Frontal cortex (tissue), 4 donors: ENCODE results near the gene SRCAP. TPM values are rescaled to one million over a fixed set of nuclear protein-coding genes. Genes with fewer than 3 reads are reported as not detected.

Source experiments
- DNase-seq, 2 donors: peaks; one replicate each; pipeline ENCODE4 v3.0.0; 2012; ENCODE audit warnings: low spot score in 2 of 2
- FAIRE-seq: peaks from 2 replicates; lab custom pipeline; 2012; peaks lifted over from hg19 to GRCh38; lab: Jason Lieb, UNC
- total RNA-seq: library from RNA; depleted of rRNA; stranded (reverse); fragments of >200 nt; gene quantifications from one replicate; pipeline ENCODE4 v1.2.3, GENCODE V29; 2014
- donor health status: control.
- donor health status: control.
- donor health status: control.

Gene SRCAP
- total RNA-seq, 1 donor from 2014 or later, result 14.3 TPM

DNA sequence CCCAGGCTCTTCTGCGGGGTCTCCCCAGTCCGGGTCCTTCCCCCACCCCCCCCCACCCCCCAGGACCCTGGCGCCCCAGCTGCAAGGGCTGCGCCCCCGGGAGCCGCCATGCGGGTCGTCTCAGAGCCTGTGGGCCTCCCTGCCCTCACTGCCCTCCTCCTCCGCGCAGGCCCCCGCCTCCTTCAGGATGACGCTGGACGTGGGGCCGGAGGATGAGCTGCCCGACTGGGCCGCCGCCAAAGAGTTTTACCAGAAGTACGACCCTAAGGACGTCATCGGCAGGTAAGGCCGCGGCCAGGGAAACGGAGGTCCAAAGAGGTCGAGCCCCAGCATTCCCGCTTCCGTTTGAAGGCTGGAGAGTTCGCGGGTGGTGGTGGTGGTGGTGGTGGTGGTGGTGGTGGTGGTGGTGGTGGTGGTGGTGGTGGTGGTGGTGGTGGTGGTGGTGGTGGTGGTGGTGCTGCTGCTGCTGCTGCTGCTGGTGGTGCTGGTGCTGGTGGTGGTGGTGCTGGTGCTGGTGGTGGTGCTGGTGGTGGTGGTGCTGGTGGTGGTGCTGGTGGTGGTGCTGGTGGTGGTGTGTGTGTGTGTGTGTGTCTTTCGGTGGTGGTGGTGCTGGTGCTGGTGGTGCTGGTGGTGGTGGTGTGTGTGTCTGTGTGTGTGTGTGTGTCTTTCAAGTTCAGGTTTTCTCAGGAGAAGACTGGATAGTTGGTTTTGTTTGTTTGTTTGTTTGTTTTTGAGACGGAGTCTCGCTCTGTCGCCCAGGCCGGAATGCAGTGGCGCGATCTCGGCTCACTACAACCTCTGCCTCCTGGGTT is 49.9 kb downstream of the SRCAP start:
- DNase-seq, result no peak
- FAIRE-seq, result no peak

DNA sequence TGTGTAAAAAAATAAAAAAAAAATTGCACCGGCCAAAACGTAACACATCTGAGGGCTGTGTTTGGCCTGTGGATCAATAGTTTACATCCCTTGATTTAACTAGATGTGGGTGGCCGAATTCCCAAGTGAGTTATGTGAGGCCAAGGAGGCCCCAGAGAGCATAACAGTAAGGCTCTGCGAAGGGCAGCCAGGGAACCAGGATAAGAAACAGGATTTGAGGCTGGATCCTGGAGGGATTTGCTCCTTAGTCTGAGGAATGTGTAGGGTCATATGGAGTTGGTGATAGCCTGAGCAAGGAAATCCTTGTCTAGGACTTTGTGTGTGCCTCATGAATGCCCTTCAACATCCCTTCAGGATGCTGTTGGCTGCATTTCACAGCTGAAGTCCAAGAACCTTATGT is 51.2 kb downstream of the SRCAP start:
- DNase-seq (no peak), FAIRE-seq (no peak)

DNA sequence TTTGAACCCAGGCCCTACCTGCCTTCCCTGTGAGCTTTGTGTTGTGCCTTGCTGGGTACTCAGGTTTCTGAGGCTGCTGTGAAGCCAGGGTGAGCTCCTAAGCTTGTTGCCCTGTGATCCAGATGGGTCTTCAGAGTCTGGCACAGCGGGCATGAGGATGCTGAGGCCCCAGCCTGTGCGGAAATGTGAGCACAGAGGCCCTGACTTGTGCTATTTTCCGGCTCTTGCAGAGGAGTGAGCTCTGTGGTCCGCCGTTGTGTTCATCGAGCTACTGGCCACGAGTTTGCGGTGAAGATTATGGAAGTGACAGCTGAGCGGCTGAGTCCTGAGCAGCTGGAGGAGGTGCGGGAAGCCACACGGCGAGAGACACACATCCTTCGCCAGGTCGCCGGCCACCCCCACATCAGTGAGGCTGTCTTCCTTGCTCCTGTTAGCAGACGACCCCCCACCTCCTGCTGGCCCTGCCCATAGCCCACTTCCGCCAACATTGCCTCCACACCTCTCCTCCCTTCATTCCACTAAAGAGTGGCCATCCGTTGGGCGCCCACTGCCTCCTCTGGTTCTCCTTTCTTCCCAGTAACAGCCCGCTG is 52.0 kb downstream of the SRCAP start:
- no peak for FAIRE-seq
- DNase-seq, result no peak

DNA sequence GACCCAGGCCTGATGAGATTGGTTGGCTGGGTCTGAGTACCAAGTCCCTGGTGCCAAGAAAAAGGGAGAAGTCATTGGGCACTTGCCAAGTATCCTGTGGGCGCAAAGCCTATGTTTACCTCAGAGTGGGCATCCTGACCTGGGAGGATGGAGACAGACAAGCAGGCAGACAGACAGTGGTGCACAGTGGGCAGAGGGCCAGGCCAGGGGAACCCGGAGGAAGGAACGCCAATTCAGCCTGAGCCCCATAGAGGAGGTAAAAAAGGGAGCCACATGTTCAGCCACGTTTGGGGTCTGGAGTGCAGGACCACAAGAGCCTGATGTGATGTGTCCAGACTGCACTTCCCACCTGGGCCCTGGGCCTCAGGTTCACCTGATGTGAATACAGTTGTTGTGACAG is 54.6 kb downstream of the SRCAP start:
- FAIRE-seq, result no peak
- DNase-seq, result no peak

DNA sequence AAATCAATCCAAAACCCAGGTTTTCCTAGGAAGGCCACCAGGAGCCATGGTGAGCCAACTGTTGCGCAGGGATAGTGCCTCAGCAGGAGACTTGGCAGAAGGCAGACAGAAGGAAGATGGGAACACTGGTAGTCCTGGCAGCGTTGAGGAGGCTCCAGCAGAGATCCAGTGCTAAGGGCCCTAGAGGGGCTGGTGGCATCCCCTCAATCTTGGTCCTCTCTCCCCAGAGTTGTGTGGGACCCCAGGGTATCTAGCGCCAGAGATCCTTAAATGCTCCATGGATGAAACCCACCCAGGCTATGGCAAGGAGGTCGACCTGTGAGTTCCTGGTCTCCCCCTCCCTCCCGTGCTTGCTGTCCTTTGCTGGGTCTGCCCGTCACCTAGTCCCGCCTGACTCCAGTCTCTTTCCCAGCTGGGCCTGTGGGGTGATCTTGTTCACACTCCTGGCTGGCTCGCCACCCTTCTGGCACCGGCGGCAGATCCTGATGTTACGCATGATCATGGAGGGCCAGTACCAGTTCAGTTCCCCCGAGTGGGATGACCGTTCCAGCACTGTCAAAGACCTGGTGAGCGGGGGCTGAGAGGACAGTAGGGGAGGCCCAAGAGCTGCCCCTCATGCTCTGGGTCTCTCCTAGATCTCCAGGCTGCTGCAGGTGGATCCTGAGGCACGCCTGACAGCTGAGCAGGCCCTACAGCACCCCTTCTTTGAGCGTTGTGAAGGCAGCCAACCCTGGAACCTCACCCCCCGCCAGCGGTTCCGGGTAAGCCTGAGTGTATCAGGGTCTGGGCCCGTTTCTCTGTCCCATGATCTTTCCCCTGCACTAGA is 57.2 kb downstream of the SRCAP start:
- FAIRE-seq (no peak), DNase-seq (no peak)

DNA sequence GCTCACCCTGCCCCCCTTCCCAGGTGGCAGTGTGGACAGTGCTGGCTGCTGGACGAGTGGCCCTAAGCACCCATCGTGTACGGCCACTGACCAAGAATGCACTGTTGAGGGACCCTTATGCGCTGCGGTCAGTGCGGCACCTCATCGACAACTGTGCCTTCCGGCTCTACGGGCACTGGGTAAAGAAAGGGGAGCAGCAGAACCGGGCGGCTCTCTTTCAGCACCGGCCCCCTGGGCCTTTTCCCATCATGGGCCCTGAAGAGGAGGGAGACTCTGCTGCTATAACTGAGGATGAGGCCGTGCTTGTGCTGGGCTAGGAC is 57.8 kb downstream of the SRCAP start:
- DNase-seq (no peak), FAIRE-seq (no peak)

DNA sequence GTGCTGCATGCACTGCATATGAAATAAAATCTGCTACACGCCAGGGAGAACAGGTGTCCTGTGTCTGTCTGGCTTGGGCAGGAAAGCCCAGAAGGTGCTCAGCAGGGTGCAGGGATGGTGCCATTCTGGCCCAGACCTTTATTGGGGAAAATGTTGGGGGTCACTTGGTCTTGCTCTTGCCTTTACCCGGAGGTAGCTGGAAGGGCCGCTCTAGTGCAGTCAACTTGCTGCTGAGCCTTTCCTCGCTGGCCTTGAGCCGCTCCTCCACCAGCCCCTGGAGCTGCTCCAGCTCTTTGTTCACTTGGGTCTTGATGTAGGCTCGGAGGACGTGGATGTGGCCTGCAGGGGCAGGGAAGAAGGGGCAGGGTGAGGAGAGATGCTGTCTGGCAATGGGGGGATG is 58.3 kb downstream of the SRCAP start:
- no peak for DNase-seq
- no peak for FAIRE-seq

DNA sequence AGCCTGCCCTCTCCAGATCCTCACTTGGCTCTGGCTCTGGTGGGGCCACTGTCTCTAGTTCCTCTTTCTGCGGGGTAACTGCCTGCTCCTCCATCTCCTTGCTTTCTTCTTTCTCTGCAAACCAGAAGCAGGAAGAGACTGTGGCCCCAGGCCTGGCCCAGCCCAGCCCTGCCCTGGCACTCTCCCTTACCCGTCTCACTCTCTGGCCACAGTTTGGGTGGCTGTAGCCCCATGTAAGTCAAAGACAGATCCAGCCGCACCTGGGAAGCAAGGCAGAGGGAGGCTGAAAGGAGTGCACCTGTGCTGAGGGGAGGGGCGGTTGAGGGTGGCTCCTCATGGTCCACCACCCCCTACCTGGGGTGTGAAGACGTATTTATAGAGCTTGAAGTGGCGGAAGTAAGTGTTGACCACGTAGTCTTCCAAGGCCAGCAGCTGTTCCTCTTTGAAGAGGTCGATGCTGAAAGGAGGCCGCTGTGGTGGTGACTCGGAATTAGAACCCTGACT is 60.1 kb downstream of the SRCAP start:
- FAIRE-seq (no peak), DNase-seq (no peak)

DNA sequence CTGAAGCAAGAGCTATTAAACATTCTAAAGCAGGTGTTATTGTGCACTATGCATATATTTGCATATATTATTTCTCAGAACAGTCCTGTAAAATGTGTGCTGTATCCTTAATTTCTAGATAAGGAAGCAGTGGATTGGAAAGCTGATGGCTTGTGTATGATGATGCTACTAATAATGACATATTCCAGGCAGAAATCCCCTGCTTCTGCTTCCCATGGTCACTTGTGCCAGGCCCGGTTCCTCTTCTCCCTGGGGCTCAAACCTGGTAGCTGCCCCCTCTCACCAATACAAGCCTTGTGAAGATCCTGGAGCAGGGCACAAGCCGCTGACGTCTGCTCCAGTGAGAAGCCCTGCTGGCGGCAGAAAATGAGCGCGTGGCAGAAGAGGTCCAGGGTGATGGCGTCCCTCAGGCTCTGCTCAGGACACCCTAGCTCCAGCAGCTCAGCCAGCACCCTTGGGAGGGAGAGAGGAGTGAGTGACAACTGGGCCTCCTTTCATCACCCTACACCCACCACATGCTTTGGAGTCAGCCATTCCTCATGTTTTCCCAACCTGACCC is 61.1 kb downstream of the SRCAP start:
- DNase-seq, result no peak
- FAIRE-seq, result no peak

DNA sequence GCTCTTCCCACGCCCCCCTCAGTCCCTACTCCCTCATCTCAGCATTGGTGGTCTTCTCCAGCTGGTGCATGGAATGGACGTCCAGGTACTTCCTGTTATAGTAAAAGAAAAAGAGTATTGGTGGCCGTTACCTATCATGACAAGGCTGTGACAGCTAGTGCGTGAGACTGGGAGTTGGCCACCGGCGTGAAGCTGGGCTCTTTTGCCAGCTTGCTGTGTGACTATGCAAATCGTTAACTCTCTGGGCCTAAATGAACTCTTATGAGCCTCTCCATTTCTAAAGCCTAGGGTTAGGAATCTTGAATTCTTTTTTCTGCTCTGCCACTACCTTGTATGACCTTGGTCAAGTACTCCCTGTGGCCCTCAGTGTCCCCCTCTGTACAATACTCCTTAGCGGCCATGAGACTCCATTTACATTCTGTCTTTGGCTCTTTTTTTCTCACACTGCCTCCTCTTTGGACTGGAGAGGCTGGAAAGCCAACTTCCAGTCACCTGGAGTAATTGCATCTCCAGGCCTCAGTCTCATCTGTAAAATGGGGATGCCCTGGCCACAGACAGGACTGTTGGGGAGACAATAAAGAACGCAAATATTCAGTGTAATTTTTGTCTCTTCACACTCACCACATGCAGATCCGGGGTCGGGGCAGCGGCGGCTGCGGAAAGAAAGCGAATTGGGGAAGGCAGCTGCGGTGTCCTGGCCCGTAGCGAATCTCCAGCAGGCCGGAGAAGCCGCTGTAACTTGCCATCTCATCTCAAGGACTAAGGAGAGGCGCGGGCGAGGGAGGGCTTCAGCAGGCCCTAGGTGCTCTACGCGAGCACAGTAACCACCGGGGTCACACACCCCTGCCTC is 61.8 kb downstream of the SRCAP start:
- FAIRE-seq, result no peak
- DNase-seq, result no peak

DNA sequence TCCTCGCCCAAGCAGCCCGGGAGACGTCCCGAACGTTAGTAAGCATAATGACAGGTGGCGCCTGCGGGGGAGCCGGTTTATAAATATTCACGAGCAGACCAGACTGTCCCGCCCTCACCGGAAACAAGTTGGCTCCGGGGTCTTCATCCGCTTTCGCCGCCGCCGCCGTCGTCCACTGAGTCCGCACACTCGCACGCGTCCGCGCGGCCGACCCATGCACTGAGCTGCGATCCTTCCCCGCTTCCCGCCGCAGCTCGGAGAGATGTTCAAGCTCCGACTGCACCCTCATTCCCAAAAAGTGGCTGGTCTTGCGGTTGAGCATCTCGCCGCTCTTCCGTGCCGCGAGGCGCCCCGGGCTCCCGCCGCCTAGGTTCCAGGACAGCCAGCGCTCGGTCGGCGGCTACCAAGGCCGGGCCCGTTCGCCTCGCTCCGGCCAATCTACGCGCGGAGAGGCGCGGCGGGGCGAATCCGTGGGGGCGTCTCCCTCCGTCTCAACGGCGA is 62.5 kb downstream of the SRCAP start:
- FAIRE-seq, result no peak

DNA sequence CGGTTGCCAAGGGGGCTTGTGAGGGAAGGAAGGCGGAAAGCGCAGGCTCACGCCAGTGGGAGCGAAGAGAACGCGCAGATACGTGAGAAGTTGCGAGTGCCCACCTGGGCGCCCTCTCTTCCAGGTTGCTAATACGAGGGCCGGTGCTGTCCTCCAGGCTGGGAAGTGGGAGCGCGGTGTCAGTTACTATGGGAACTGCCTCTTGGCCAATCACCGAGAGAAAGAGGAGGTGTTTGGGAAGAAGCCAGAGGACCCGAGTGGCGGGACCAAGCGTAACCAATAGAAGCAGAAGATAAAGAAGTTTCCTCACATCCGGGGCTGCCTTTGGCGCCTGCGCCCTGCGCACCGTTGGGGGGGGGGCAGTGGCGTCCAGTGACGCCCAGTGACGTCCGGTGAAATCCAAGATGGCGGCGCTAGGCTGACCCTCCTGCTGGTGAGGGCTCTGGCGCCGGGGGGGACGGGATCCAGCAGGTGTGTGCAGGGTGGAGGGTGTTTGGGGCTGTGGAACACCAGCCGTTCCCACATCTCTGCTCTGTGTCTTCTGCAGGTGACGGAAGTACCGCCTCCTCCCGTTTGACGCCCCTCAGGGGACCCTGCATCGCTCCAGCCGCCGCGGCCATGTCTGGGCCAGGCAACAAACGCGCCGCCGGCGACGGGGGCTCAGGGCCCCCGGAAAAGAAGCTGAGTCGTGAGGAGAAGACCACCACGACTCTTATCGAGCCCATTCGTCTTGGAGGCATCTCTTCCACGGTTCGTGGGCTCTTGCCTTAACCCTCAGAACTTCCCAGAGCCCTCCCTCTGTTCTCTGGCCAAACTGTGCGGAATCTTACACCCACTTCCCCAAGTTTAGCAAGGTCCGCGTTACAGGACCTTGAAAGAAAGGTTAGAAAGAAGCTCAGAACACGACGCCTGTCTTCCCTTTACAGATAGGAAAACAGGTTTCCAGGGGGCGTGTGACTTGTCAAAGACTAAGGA is 63.2 kb downstream of the SRCAP start, which contains the start of the genes CFAP119 and RNF40:
Gene CFAP119 (minus strand): TSS at position 135 of the 975 bp plus-strand sequence. CDS start 314 bp downstream, outside the sequence.
Gene RNF40 (plus strand): TSS at position 395 of the 975 bp plus-strand sequence. CDS start 224 bp downstream, at position 619.
- DNase-seq, result peak; percentile 99 to 100
- peak; percentile 94 for FAIRE-seq

More for the DNA sequence above, 62.5 kb downstream of the SRCAP start:
- DNase-seq, result no peak

DNA sequence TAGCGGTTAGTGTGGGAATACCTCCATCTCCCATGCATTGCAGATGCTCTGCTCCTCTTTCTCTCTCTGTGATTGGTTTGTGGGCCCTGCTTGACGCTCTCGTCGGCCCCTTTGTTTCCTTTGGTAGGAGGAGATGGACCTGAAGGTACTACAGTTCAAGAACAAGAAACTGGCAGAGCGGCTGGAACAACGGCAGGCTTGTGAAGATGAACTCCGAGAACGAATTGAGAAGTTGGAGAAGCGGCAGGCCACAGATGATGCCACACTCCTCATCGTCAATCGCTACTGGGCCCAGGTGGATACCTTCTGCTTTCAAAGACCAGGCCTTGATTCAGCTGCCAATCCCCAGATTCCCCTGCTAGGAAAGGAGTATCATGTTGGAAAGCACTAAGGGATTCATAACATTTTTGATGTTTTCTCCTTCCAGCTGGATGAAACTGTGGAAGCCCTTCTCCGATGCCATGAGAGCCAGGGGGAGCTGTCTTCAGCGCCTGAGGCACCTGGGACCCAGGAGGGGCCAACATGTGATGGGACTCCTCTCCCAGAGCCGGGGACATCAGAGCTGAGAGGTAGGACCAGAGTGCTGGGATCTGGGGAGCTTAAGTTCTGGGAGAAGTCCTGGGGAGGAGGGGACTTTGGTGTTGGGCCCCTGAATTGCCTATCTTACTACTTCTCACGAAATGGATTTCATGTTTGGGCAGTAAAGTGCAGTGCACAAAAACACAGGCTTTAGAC is 64.2 kb downstream of the SRCAP start:
- no peak for DNase-seq
- no peak for FAIRE-seq

DNA sequence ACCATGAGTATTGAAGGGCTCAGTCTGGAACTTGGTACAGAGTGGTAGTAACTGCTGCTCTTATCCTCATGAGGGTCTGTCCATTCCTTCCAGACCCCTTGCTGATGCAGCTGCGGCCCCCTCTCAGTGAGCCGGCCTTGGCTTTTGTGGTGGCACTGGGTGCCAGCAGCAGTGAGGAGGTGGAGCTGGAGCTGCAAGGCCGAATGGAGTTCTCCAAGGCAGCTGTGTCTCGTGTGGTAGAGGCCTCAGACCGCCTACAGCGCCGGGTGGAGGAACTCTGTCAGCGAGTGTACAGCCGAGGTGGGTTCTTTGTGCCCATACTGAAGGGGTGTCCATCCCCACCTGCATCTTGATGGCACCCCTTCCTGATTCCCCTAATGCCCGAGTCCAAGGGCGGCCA is 65.1 kb downstream of the SRCAP start:
- FAIRE-seq, result no peak
- DNase-seq, result no peak

DNA sequence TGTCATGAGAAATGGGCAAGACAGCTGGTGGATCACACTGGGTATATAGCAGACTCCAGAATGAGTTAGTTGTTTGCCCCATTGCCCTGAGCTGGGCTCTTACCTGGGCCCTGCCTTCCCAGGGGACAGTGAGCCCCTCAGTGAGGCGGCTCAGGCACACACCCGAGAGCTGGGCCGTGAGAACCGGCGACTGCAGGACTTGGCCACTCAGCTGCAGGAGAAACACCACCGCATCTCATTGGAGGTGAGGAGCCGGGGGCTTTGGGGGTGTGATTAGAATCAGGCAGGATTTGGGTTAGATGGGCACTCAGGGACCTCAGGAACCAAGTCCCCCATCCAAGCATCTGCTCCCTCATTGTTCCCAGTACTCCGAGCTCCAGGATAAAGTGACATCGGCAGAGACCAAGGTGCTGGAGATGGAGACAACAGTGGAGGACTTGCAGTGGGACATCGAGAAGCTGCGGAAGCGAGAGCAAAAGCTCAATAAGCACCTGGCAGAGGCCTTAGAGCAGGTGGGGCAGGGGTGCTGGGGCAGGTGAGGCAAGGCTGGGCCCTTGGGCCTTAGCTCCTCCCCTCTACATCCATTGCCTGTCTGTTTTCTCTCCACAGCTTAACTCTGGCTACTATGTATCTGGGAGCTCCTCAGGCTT is 66.0 kb downstream of the SRCAP start:
- FAIRE-seq (no peak), DNase-seq (no peak)

DNA sequence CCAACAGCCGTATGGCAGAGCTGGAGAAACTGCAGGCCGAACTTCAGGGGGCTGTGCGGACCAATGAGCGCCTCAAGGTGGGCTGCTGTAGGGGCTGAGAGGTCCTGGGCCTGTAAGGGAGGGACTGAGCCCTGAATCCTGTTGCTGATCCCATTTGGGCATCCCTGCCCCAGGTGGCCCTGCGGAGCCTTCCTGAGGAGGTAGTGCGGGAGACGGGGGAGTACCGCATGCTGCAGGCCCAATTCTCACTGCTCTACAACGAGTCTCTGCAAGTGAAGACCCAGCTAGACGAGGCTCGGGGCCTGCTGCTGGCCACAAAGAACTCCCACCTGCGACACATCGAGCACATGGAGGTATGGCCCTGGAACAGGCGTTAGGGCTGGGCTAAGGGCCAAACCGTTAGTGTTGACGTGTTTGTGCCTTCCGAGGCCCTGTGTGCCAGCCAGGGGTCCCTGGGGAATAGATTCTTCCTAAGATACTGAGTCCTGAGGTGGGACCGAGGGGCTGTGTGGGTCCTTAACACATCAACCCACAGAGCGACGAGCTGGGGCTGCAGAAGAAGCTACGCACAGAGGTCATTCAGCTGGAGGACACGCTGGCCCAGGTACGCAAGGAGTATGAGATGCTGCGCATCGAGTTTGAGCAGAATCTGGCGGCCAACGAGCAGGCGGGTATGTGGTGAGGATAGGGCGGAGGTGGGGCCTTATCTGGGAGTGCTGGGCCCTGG is 67.4 kb downstream of the SRCAP start:
- DNase-seq, result no peak
- no peak for FAIRE-seq
